Activated T-helper 1 cell treated with anti-CD3 and anti-CD28 coated beads, Interleukin-2, amount 50 U/mL, for 16 hours (primary cell): ENCODE results near the gene VWA3B.

Experiments used
- DNase-seq, 2 donors: peaks; one replicate each; pipeline ENCODE4 v3.0.0-alpha.2; 2020; ENCODE audit warnings: low read depth in 1 of 2, low spot score in 1 of 2

VWA3B gene

DNA sequence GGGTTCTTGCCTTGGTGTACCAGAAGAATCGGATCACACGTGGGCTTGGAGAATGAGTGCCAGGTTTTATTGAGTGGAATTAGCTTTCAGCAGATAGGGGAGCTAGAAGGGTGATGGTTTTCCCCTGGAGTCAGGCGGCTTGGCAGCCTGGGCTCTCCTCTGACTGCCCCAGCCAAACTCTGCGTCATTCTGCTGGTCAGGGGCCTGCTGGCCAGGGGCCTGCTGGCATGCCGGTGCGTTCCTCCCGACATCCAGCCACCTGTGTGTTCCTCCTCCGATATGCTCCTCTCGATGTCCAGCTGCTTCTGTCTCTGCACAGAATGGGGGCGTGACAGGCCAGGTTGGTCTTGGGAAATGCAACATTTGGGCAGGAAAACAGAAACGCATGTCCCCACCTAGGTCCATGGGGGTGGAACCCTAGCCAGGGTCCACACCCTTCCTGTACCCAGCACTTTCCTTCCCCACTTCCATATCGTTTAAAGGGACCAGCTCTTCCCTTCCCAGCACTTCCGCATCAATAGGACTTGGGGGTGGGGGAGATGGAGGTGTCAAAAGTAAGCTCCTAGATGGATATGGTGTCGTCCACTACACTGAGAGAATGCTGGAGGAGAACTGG, 85.3 kb downstream of the VWA3B start:
- DNase-seq = no peak

DNA sequence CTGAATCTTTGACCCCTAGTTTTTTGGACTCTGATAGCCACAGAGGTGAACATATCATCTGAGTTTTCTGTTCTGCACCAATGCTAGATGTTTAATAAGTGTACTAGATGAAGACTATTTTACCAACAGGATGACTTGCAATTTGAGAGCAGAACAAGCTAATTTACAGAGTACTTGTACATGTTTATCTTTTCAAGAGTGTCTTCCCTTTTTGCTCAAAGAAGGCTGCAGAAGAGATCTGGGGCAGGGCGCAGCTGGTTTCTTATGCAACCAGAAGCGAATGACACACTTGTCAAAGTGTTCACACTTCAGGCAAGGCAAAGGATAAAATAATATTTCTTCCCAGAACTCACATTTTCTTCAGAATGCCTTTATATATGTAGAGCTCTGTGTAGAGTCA, 86.0 kb downstream of the VWA3B start:
- DNase-seq = no peak

DNA sequence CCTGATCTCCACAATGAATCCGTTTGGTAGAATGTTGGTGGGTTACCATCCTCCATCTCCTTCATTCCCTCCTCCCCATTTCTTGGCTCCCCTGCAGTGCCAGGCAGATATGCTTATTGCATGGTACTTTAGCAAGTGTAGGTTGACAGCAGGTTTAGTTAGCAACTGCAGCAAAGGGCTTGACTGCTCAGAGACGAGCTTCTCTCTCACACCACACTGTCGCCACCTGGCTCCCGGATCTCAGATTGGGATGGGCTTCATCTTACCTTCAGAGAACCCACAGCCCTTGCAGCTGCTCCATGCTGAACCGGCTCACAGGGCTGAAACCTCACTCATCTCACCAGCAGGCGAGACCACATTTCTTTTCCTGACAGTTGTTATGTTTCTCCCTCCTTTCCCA, 88.8 kb downstream of the VWA3B start:
- DNase-seq = no peak

DNA sequence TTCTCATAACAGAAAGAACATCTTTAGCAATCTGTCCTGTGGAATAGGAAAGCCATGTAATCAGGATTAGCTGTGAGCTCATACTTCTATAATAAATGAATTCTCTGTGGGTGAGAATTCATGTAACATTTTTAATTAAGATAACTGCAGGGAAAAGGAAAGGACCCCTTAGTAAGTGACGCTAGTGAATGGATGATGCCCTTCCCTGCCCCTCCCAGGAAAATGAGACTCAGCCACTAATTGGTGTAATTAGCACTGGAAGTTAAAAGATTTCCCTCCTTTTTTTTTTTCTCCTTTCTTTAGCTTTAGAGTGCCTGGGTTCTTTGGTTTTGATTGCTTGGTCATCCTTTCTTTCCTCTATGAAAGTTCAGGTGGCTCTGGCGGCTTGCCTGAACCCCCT, 90.3 kb downstream of the VWA3B start:
- DNase-seq = no peak

DNA sequence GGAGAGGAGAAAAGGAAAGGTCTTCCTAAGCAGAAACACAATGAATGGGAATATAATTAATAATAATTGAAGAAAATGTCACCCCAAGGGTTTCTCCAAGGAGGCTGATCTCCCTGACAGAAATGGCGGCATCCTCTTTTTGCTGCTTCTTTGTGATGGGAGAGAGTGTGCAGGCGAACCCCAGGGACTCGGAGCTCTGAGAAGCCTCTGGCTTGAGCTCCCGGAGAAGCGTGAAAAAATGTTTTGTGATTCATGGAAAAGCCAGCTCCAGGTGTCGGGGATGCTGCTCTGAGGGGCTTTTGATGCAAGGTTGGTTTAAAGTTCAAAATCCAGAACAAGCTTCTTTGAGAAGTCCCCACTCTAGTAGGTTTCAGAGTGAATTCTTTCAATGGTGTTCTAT, 91.0 kb downstream of the VWA3B start:
- no peak for DNase-seq

DNA sequence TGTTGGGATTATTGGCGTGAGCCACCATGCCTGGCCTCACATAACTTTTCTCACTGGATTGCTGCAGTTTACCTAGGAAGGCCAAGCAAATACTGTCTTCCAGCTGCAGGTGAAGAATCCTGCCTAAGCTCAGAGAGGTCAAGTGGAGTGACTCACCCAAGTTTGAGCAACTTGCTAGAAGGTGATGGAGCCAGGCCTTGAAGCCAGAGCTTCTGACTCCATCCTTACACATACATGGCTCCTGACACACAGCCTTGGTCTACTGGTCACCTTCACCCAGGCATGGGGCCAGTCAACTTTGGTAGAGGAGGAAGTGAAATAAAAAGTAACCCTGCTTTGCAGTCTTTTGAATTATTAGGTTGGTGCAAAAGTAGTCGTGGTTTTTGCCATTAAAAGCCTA, 93.5 kb downstream of the VWA3B start:
- no peak for DNase-seq

DNA sequence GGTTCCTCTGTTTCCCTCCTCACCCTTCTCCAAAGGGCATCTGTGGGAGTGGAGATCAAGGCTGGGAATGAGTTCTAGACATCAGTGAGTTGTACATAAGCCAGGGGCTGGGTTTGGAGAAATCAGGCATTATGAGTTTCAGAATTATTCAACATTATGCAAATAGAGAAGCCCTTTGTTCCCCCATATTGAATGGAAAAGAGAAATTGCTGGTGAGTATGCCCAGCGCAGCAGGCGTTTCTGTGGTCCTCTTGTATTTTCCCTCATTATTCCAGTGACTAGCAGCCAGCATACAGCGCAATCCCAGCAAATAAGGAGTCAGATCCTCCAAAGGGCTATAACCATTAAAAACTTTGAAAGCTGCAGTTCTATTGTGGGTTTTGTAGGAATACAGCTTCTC, 94.4 kb downstream of the VWA3B start:
- DNase-seq = no peak

DNA sequence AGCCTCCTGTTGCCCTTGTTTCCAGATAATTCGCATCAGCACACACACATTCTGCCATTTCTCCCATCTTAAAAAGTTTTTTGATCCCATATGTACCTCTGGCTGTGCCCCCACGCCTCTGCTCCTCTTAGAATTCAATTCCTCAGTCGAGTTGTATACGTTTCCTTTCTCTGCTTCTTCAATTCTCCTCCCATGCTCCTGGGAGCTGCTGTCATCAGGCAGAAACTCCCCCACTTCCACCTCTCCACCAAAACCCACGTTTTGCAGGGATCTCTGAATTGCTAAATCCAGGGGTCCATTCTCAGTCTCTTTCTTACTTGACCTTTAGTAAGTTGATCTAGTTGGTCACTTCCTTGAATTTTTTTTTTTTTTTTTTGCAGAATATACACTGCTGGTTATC, 98.8 kb downstream of the VWA3B start:
- no peak for DNase-seq

DNA sequence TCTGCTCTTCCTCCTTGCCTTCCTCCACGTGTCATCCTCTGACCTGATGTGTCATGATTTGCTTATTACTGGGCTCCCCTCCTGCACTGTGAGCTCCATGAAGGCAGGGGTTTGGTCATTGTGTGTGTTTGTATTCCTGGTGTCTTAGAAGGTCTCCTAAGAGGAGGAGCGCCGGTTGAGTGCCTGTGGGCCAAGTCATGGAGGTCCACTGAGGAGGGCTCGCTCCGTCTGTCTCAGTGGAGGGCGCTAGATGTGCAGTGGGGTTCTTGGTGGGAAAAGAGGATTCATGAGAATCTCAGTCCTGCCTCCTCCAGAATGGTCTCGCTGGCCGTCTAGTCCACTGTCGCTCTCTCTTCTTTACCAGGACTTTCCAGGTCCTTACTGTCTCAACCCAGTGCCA, 100.2 kb downstream of the VWA3B start:
- DNase-seq = no peak

DNA sequence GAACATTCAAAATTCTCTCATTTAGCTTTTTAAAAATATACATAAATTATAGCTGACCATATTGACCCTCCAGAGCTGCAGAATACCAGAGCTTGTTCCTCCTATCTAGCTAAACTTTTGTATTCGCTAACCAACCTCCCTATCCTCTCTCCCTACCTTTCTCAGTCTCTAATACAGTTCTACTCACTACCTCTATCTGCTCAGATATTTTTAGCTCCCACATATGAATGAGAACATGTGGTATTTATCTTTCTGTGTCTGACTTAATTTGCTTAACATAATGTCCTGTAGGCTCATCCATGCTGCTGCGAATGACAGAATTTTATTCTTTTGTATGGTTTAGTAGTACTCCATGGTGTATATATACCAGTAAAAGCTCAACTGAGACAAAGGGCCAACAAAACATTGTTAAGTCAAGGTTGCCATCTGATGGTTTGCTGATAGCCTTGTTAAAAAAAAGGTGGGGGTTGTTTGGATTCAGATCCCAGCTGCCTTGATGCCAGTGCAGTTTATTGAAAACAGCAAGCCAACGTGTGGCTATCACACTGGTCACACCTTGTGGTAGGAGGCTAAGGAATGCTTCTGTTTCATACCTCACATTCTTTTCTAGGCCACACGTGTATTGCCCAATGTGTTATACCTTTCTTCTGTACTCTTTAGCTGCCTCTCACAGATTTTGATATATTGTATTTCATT, 101.5 kb downstream of the VWA3B start:
- no peak for DNase-seq

DNA sequence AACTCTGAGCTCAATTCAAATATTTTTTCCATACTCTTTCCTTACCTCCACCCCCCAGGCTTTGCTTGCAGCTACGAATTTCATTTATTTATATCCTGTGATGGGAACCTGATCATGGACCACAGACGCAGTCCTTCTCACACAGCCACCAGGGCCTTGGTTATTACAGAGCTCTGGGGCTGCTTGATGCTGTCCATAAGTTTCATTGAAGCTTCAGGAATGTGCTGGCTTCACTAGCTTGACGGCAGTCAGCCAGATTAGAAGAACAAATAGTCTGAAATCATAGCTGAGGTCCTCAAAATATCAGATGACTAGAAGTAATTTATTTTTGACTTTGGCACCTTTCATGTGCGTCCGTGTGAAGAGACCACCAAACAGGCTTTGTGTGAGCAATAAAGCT, 104.9 kb downstream of the VWA3B start:
- DNase-seq = no peak

DNA sequence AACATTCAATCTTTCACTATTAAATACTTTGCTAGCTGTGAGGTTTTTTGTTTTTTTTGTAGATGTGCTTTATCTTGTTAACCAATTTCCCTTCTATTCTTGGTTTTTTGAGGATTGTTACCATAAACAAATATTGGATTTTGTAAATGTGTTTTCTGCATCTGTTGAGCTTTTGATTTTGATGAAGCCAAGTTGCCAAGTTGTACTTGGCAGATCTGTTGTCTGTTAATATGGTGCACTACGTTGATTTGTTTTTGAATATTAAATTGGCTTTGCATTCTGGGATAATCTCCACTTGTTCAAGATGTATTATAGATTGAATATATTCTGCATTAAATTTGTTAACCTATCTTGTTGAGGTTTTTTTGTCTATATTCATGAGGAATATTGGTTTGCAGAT, 114.6 kb downstream of the VWA3B start:
- no peak for DNase-seq

DNA sequence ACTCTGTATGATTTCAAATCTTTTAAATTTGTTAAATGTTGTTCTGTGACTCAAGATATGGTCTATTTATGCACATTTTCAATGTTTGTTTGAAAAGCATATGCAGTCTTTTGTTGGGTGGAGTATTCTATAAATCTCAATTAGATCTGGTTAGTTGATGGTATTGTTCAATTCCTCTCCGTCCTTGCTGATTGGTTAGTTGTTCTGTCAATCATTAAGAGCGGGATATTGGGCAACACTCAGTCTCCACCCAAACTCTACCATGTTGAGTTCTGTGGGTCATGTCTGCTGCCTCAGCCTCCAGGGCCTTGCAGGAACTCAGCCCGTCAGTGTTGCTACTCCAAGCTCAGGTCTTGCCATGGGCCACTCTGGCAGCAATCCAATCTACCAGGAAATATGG, 118.9 kb downstream of the VWA3B start:
- no peak for DNase-seq

DNA sequence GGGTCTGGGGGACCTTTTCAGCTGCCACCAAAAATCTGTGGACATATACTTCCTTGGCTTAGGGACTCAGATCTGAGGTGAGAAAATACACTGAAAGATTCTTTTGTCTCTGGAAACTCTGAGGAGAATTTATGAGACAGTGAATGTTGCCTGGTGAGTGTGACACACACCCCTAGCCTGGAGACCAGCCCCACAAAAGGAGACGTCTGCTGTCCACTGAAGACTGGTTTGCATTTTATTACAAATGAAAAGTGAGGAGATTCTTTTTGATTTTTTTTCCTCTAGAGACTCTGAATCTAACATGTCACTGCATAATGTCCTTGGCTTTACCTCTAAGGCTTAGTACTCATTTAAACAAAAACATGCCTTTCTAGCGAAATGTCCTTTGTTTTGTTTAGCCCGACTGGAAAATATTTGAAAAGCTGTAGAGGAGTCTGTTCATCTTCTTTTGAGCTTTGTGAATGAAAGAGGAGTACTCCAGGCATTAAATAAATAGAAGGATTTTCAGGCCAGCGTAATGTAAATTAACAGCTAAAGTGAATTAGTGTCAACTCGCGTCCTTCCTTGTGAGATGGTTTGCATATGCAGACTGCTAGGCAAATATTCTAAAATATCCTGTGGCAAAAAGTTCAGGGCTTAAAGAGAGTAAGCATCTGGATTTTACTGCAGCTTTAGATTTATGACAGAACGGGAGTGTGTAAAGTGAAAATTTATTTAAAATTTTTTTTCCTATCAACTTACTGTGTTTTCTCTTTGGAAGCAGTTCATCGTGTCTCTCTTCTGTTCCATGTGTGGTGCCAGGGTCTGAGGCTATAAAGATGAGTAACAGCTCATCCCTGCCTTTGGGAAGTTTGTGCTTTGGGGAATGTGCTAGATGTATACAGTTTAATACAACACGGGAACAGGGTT, 125.4 kb downstream of the VWA3B start:
- no peak for DNase-seq

DNA sequence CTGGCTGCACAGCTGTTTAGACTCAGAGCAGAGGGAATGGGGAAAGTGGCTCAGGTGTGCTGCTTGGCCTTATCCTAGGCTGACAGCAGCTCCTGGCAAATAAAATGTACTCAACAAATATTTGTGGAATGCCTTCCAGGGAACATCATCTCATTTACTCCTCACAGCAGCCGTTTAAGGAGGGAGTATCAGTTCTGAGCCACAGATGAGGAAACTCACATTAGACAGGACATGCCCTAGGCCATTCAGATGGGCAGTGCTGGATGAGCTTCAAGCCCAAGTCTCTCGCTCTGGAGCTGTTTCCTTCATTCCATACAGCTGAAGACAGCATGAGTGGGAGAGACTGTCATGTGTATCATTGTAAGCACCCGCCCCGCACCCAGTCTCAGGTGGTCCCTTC, 129.6 kb downstream of the VWA3B start:
- DNase-seq = no peak

DNA sequence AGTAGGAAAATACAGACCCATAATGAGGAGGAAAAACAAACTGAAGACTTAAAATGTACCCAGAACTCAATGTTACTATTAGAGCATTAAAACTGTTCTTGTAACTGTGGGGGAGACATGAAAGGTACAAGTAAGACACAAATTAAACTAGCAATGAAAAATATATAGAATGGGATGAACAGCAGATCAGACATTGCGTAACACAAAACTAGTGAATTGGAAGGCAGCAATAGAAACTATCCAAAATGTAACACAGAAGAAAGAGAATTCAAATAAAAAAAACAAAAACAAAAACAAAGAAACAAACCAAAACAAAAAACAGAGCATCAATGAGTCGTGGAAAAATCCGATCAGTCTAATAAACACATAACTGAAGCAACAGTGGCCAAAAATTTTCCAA, 132.2 kb downstream of the VWA3B start:
- DNase-seq = no peak

DNA sequence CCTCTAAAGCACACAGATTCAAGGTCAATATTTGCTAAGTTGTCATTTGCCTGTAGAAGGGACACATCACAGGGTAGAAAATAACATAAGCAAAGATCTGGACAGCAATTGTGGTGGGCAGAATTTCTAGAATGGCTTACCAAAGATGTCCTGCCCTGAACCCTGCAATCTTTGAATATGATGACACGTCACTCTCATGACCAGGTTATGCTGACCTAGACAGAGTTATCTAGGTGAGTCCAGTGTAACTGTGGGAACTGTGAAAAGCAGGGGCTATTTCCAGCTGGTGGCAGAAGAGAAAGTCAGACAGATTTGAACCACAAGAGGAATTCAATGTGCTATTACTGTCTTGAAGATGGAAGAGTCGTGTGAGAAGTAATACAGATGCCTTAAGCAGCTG, 147.0 kb downstream of the VWA3B start:
- no peak for DNase-seq

DNA sequence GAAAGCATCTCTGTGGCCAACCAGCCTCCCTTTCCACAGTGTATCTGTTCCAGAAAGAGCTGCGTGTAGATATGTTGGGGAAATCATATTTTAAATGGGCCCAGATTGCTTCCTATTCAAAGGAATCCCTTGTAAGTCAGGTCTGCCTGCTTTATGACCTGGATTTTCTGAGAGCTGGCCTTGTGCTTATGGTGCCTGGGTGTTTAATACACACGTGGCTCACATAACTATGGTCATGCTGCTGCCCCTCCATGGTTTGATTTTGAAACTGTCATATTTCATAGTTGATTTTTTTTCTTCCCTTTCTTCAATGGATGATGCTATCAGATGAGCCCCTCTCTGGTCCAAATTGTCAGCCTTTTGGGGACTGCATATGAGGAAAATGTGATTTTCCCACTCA, 147.8 kb downstream of the VWA3B start:
- no peak for DNase-seq

DNA sequence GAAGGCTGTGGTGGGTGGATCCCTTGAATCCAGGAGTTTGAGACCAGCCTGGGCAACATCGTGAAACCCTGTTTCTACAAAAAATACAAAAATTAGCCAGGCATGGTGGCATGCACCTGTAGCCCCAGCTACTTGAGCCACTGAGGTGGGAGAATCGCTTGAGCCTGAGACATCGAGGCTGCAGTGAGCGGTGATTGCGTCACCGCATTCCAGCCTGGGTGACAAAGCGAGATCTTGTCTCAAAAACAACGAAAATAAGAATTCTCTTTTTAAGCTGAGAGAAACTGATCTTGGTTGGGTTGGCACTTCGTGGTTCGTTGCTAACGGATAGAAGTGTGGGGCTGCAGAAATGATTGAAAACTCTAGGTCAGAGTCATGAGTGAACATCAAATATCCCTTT, 150.0 kb downstream of the VWA3B start:
- no peak for DNase-seq

DNA sequence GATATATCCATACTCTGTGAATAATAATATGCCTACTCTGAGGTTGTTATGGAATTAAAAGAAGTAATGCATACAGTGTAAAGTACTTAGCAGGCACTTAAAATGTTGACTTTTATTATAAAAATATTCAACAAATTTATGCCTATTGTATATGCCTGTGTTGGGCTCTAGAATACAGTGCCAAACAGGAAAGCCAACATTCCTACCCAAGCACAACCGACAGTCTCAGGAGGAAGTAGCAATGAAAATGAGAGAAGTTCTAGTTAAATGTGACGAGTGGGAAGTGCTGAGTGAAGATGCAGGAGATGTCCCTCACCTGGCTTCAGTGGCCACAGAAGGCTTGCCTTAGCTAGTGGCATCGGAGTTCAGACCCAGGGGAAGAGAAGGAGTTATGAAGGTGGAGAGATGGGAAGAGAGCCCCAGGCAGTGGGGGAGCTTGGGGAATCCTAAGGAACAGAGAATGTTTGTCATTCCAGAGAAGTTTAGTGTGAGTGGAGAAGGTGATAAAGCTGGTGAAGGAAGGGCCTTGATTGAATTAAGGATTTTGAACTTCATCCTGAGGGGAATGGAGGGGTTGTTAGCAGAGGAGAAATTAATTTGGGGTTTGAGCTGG, 153.9 kb downstream of the VWA3B start:
- DNase-seq = no peak

DNA sequence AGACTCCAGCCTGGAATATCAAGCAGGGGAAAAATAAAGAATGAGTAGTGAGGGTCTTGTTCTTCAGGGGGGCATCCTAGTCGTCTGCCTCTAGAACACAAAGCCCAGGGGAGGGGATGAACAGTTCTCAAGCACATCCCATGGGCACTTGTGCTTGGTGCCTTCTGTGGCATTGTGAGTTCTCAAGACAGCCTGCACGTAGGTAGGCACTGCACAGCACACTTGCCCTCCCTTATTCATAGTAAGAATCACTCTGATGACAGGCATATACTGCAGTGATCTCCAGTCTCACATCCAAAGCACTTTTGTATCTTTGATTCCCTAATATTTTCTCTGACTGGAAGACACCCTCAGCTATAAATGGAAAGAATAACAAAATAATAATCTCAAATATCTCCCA, 154.6 kb downstream of the VWA3B start:
- DNase-seq = no peak

DNA sequence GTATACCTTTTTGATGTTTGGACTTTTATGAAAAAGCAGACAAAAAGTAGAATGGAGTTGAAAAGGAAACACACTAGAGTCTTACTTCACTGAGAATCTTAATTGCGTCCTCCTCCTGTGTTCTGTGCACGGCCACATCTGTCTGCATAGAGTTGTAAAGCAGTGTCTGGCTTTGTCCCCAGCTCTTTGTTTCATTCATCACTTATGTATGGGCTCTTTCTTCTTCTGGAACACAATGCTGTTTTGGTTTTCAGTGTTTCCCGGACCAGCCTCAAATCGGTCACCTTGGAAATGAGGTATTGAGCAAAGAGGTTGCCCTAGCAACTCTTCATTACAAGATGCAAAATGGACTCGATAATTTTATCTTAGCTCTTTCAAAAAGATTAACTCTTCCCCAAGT, 155.0 kb downstream of the VWA3B start:
- no peak for DNase-seq
